ENCODE results near the gene R3HDM2. TPM values are rescaled to one million over a fixed set of nuclear protein-coding genes. Genes with fewer than 3 reads are reported as not detected.

Gene R3HDM2
- total and polyA plus RNA-seq, 2 experiments from 2014 or later = 13.4 to 28.7 TPM

DNA sequence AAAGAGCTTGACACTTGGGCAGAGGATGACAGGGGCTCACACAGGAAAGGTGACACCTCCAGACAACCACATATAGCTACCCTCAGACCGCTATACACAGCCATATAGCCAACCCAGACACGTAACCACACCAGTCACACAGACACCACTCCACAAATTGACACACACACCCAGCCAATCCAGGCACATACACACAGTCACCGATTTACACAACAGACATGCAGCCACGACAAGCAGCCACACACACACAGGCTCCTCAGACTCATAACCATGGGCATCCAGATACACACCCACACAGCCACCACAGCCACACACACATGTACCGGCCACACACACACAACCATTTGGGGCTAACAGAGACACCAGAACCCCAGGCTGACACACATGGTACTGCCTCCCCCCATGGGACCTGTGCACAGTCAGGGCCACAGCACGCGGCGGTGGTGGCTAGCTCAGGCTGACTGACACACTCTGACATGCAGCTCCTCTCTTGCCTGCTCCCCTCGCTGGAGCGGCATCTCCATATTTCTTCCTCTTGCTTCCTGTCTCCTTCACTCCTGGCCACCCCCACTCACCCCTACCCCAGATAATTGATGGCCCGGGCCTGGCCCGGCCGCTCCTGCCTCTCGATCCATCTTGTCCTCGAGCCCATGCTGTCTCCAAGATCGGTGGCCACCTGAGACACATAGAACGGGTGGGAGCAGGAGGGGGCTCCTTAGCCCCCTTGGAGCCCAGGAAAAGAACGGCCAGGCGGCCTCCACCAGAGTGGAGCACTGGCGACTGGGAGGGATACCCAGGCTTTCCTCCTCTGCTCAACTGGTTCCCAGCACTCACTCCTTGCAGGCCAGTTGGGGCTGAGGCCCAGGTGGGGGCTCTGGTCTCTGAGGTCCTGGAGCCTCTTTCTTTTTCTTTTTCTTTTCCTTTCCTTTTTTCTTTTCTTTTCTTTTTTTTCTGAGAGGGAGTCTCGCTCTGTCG is 207.4 kb downstream of the R3HDM2 start:
- Histone ChIP-seq H2AFZ (no peak overlapping the region), H3K27ac (no peak overlapping the region), H3K79me2 (no peaks in the 10 kb centered on the region), H3K27me3 (peaks cover 97% of the 10 kb centered on the region), H3K4me3 (no peak overlapping the region), H4K20me1 (ENCODE audit: insufficient read depth, poor library complexity, severe bottlenecking) (no peaks in the 10 kb centered on the region), H3K4me1 (ENCODE audit: insufficient read depth) (peaks cover 34% of the 10 kb centered on the region), H3K9me2 (replicated peaks; ENCODE audit: insufficient read depth) (no peaks in the 10 kb centered on the region), H3K36me3 (replicated peaks; ENCODE audit: insufficient read depth, low read depth) (no peaks in the 10 kb centered on the region), H3K4me2 (no peak overlapping the region), H3K9me3 (ENCODE audit: low read depth) (no peaks in the 10 kb centered on the region)
- no peak for DNase-seq (ENCODE audit: low spot score)
- 83% methylated on average over 22 of the region's 22 CpGs for WGBS (ENCODE audit: low lambda C conversion rate, missing lambda C conversion rate)
- TF ChIP-seq, protein P1, sequence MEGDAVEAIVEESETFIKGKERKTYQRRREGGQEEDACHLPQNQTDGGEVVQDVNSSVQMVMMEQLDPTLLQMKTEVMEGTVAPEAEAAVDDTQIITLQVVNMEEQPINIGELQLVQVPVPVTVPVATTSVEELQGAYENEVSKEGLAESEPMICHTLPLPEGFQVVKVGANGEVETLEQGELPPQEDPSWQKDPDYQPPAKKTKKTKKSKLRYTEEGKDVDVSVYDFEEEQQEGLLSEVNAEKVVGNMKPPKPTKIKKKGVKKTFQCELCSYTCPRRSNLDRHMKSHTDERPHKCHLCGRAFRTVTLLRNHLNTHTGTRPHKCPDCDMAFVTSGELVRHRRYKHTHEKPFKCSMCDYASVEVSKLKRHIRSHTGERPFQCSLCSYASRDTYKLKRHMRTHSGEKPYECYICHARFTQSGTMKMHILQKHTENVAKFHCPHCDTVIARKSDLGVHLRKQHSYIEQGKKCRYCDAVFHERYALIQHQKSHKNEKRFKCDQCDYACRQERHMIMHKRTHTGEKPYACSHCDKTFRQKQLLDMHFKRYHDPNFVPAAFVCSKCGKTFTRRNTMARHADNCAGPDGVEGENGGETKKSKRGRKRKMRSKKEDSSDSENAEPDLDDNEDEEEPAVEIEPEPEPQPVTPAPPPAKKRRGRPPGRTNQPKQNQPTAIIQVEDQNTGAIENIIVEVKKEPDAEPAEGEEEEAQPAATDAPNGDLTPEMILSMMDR (IDR thresholded peaks at IDR 0.05; ENCODE audit: poor library complexity) = no peak
- TF ChIP-seq EZH2phosphoT487 (IDR thresholded peaks at IDR 0.05; ENCODE audit: low read depth, severe bottlenecking, unreplicated experiment) = no peak
- TF ChIP-seq EZH2 (IDR thresholded peaks at IDR 0.05; ENCODE audit: borderline replicate concordance) = no peak

DNA sequence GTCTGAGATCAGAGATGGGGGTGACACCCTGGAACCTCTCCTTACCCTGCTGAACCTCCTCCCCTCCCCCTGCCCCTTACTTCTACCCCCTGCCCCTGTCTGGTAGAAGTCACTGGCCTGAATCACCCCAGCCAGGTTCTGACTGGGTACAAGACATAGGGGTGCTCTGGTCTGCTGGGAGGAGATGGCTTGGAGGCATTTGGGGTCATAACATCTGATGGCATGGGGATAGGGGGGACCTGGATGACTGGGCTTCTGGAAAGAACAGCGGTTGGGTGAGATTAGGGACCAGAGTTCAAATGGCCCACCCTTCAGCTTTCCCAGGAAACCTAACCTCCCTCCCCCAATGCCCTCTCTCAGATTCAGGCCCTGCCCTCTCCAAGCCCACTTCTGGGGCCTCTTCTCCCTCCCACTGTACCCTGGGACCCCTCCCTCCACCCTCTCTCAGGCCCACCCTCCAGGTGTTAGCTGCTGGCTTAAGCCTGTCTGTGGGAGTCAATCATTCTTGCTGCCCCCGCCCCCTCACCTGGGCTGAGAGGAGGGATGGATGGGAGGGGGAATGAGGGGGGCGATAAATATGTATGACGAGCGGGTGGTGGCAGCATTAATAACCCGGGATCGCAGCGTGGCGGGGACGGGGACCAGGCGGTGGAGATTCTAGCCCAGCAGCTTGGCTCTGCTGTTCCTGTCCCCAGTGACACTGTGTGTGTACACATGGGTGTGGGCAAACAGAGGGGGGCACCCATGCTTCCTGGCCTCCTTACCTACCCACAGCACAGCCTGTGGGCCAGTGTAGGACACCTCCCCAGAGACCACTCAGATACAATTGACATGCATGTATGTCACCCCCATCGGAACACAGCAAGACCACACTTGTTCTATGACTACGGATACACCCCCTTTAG is 208.3 kb downstream of the R3HDM2 start:
- Histone ChIP-seq H2AFZ (no peak overlapping the region), H3K4me1 (ENCODE audit: insufficient read depth) (peaks cover 37% of the 10 kb centered on the region), H3K79me2 (no peaks in the 10 kb centered on the region), H3K9me3 (ENCODE audit: low read depth) (no peaks in the 10 kb centered on the region), H4K20me1 (ENCODE audit: insufficient read depth, poor library complexity, severe bottlenecking) (no peaks in the 10 kb centered on the region), H3K4me2 (no peak overlapping the region), H3K27me3 (peaks cover 98% of the 10 kb centered on the region), H3K9me2 (replicated peaks; ENCODE audit: insufficient read depth) (no peaks in the 10 kb centered on the region), H3K36me3 (replicated peaks; ENCODE audit: insufficient read depth, low read depth) (no peaks in the 10 kb centered on the region), H3K27ac (no peak overlapping the region), H3K4me3 (no peak overlapping the region)
- no peak for DNase-seq (ENCODE audit: low spot score)
- TF ChIP-seq EZH2phosphoT487 (IDR thresholded peaks at IDR 0.05; ENCODE audit: low read depth, severe bottlenecking, unreplicated experiment) = no peak
- TF ChIP-seq, protein P1 (IDR thresholded peaks at IDR 0.05; ENCODE audit: poor library complexity) = no peak
- no peak for TF ChIP-seq EZH2 (IDR thresholded peaks at IDR 0.05; ENCODE audit: borderline replicate concordance)
- WGBS (ENCODE audit: low lambda C conversion rate, missing lambda C conversion rate) = 60% methylated on average over 13 of the region's 13 CpGs

DNA sequence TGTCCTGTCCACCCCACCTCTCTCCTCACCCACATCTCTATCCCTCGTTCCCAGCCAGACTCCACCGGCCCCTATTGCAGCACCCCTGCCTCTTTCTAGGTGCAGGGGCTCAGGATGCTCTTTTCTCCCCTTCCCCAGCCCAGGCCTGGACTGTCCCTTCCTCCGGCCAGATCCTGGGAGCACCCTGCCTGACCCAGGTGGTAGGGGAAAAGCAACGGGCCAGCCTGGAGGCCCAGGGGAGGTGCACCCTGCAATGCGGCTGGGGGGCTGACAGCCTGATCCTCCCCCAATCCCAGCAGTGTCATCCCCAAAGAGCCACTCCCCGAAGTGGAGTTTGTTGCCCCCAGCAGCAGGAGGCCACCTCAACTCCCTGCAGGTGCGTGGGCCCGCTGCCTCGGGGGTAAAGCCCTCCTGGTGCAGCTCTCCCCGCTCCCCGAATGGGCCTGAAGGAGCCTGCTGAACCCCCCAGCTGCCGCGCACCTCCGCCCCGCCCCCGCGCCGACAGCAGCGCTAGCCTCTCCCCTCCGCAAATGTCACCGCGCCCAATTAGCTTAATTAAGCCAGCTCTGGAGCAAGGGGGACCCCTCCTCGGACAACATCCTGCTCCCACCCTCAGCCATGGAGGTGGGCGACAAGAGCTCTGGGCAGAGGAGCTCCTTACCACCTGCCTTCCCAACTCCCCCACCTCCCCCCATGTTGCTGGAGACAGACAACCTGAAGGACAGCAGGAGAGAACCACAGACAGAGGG is 209.5 kb downstream of the R3HDM2 start:
- Histone ChIP-seq H2AFZ (no peak overlapping the region), H3K4me2 (no peak overlapping the region), H4K20me1 (ENCODE audit: insufficient read depth, poor library complexity, severe bottlenecking) (no peaks in the 10 kb centered on the region), H3K4me3 (no peak overlapping the region), H3K4me1 (ENCODE audit: insufficient read depth) (peaks cover 36% of the 10 kb centered on the region), H3K27ac (no peak overlapping the region), H3K9me2 (replicated peaks; ENCODE audit: insufficient read depth) (no peaks in the 10 kb centered on the region), H3K79me2 (no peaks in the 10 kb centered on the region), H3K9me3 (ENCODE audit: low read depth) (no peaks in the 10 kb centered on the region), H3K27me3 (peaks cover 96% of the 10 kb centered on the region), H3K36me3 (replicated peaks; ENCODE audit: insufficient read depth, low read depth) (no peaks in the 10 kb centered on the region)
- 16% methylated on average over 24 of the region's 24 CpGs for WGBS (ENCODE audit: low lambda C conversion rate, missing lambda C conversion rate)
- TF ChIP-seq EZH2phosphoT487 (IDR thresholded peaks at IDR 0.05; ENCODE audit: low read depth, severe bottlenecking, unreplicated experiment) (peak; percentile 73), EZH2 (IDR thresholded peaks at IDR 0.05; ENCODE audit: borderline replicate concordance) (peak; percentile 54)
- TF ChIP-seq, protein P1 (IDR thresholded peaks at IDR 0.05; ENCODE audit: poor library complexity) = no peak
- DNase-seq (ENCODE audit: low spot score) = no peak
